Kidney (tissue), 14 donors: ENCODE measurements around the gene CNIH1. TPM values are rescaled to one million over a fixed set of nuclear protein-coding genes. Genes with fewer than 3 reads are reported as not detected.
A peak's percentile ranks its signal among the peaks of the same experiment; 100 is the strongest.

ENCODE experiments used
- DNase-seq, 5 donors: peaks; one replicate each; pipeline ENCODE4 v3.0.0-alpha.2; 2013 to 2020
- FAIRE-seq: peaks from 2 replicates; lab custom pipeline; 2012; peaks lifted over from hg19 to GRCh38; lab: Jason Lieb, UNC
- H3K27ac ChIP-seq, 2 donors: one replicate each; pipeline ENCODE4 v1.7.0; 2013; ENCODE audit warnings: low read depth in 2 of 2, low read length in 2 of 2, inconsistent platforms in 1 of 2
- H3K27me3 ChIP-seq: one replicate; pipeline ENCODE4 v1.7.1; 2013; ENCODE audit warnings: low read length, inconsistent platforms; ENCODE audit not compliant: control insufficient read depth, insufficient read depth
- H3K36me3 ChIP-seq, 3 donors: one replicate each; pipeline versions ENCODE4 v1.7.0 to v1.7.1; 2013; ENCODE audit warnings: low read length in 3 of 3, control low read depth in 1 of 3, inconsistent platforms in 1 of 3; ENCODE audit not compliant: insufficient read depth in 3 of 3, control insufficient read depth in 2 of 3
- H3K4me1 ChIP-seq, 3 donors: one replicate each; pipeline versions ENCODE4 v1.7.0 to v1.7.1; 2013; ENCODE audit warnings: low read length in 3 of 3, inconsistent platforms in 1 of 3, low read depth in 1 of 3; ENCODE audit not compliant: control insufficient read depth in 2 of 3, insufficient read depth in 2 of 3
- H3K4me3 ChIP-seq, 3 donors: one replicate each; pipeline versions ENCODE4 v1.7.0 to v1.8.1; 2013; ENCODE audit warnings: low read length in 3 of 3, control low read depth in 1 of 3, inconsistent platforms in 1 of 3
- H3K9ac ChIP-seq, 3 donors: one replicate each; pipeline versions ENCODE4 v1.7.0 to v1.7.1; 2013; ENCODE audit warnings: low read length in 3 of 3, control low read depth in 1 of 3, inconsistent platforms in 1 of 3
- H3K9me3 ChIP-seq, 3 donors: one replicate each; pipeline versions ENCODE4 v1.7.0 to v1.7.1; 2013; ENCODE audit warnings: low read length in 3 of 3, control low read depth in 1 of 3, inconsistent platforms in 1 of 3; ENCODE audit not compliant: control insufficient read depth in 2 of 3, insufficient read depth in 1 of 3
- intact Hi-C: fragments of 100-400 bp; cut with DNase I; formaldehyde crosslinking; loops from one replicate; pipeline ENCODE4 v1.11.1; 2022
- polyA plus RNA-seq: library from polyadenylated mRNA; stranded (reverse); fragments of 350-450 nt; fragmentation: Illumina TruSeq; extraction: RNeasy Lipid Tissue Mini Kit (QIAGEN cat#74804); gene quantifications from one replicate; pipeline ENCODE4 v1.2.3, GENCODE V29; 2014; ENCODE audit warnings: low read depth, low replicate concordance; ENCODE audit not compliant: insufficient read depth
- total RNA-seq: library from RNA; stranded (reverse); fragmentation: NEBNext Ultra II Directional; extraction: Animal tissue kit (Norgen Biotek cat#: 25700); gene quantifications from one replicate; pipeline ENCODE4 v1.2.1, GENCODE V29; 2021
- TF ChIP-seq, protein P1 (sequence below): IDR thresholded peaks from 3 replicates; pipeline ENCODE4 v1.5.1; 2012; ENCODE audit warnings: mild to moderate bottlenecking, moderate library complexity, borderline replicate concordance; ENCODE audit not compliant: insufficient read depth; ENCODE audit errors: extremely low read depth
- donor health status: control.
- donor health status: control.
- donor health status: control.
- donor health status: control.
- donor health status: control.
- donor health status: DM: yes; HTN: yes; CAD: no.
- donor health status: Normal renal cell carcinoma (clear cell type).

Gene CNIH1
- total and polyA plus RNA-seq, 2 donors from 2014 or later = 64.8 to 78.3 TPM

DNA sequence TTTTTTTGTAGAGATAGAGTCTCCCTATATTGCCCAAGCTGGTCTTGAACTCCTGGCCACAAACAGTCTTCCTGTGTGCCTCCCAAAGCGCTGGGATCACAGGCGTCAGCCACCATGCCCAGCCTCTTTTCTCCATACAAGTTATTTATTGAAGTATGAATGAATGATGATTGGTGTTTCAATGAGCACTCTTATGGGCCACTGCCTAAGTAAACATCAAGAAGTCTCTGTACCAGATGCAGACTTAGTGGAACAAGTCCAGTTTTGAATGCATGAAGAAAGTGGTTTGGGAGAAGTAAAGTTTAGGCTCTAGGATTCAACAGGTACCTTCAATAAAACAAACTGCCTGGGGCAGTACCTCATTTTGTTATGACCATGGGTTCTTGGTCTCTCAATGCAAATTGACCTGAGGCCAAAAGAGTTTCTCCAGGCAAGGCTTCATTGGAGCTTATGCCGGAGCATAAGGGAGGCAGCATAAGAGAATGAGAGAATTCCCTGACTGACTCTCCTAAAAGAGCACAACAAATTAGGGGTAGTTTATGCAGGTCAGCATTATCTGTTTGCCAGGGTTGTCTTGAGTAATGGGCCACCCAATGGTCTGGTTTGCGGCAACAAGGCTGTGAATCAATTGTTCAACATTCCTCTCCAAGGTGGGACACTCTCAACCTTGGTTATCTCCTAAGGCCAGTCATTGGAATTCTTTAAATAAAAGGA is 48.7 kb upstream of the CNIH1 start:
- no peak overlapping the region for H3K9ac ChIP-seq
- DNase-seq (no peak), FAIRE-seq (no peak)
- H3K4me3 ChIP-seq = peak overlapping the region in 2 of 3 donors; percentile 84 to 93
- TF ChIP-seq, protein P1, sequence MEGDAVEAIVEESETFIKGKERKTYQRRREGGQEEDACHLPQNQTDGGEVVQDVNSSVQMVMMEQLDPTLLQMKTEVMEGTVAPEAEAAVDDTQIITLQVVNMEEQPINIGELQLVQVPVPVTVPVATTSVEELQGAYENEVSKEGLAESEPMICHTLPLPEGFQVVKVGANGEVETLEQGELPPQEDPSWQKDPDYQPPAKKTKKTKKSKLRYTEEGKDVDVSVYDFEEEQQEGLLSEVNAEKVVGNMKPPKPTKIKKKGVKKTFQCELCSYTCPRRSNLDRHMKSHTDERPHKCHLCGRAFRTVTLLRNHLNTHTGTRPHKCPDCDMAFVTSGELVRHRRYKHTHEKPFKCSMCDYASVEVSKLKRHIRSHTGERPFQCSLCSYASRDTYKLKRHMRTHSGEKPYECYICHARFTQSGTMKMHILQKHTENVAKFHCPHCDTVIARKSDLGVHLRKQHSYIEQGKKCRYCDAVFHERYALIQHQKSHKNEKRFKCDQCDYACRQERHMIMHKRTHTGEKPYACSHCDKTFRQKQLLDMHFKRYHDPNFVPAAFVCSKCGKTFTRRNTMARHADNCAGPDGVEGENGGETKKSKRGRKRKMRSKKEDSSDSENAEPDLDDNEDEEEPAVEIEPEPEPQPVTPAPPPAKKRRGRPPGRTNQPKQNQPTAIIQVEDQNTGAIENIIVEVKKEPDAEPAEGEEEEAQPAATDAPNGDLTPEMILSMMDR = no peak
- H3K36me3 ChIP-seq = no peaks in the 10 kb centered on the region
- H3K4me1 ChIP-seq = peaks cover 0 to 12% (median 7%) of the 10 kb centered on the region in 3 donors
- H3K27ac ChIP-seq = peak overlapping the region in 1 of 2 donors; percentile 88
- no peaks in the 10 kb centered on the region for H3K27me3 ChIP-seq
- no peaks in the 10 kb centered on the region for H3K9me3 ChIP-seq
- intact Hi-C loops = no loop called here

DNA sequence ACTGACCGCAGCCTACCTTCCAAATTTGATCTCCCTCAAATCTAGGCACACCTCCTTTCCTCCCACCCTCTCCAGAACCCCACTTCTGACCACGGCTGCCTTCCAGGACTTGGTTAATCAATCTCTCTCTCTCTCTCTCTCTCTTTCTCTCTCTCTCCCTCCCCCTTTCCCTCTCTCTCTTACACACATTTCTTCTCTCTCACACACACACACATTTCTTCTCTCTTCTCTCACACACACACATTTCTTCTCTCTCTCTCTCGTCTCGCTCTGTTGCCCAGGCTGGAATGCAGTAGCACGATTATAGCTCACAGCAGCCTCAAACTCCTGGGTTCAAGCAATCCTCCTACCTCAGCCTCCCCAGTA is 48.1 kb upstream of the CNIH1 start:
- Histone ChIP-seq H3K4me1 (peaks cover 0 to 12% (median 7%) of the 10 kb centered on the region in 3 donors), H3K4me3 (peak overlapping the region; percentile 84 to 93 (median 87)), H3K9me3 (no peaks in the 10 kb centered on the region), H3K27me3 (no peaks in the 10 kb centered on the region), H3K9ac (peak overlapping the region; percentile 53 to 88 (median 67)), H3K27ac (peak overlapping the region; percentile 72 to 88), H3K36me3 (no peaks in the 10 kb centered on the region)
- FAIRE-seq (no peak), DNase-seq (no peak)
- intact Hi-C loops = no loop called here
- TF ChIP-seq, protein P1 = no peak

DNA sequence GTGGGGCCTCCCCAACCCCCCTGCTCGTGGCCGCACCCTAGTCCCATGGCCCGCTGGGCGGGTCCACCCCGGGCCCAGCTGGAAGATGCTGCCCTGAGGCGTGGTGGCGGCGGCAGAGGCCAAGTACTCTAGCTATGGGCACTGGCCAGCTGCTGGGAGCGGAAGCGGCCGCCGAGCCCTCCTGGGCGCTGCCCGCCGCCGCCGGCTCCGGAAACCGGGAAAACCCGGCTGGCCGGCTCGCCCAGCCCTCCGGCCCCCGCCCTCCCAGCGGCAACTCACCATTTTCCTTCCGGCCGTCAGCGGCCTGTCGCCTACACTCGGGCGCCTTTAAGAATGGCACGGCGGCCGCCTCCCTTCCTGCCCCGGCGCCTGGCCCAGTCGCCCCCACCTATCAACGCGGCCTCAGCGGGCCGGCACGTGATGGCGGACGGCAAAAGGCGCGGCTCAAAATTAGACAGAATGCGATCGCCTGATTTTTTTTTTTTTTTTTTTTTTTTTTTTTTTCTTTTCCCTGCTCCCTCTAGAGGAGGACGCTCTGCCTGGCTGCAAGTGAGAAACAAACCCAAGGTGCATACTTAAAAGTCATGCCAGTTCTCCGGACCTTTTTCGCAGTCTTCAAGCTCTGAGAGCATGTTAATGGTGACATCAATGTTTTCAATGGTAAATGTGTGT is 47.6 kb upstream of the CNIH1 start, which contains the start of gene GMFB:
Gene GMFB, minus strand, starts transcription at position 335 of the 672 bp plus-strand sequence. Its CDS starts 53 bp downstream, at position 282.
- FAIRE-seq (peak; percentile 54), DNase-seq (peak; percentile 93 to 98 (median 95))
- Histone ChIP-seq H3K4me3 (peak within 1 kb of the TSS; percentile 87 to 93 (median 92)), H3K9me3 (no peaks in the 10 kb centered on the region), H3K36me3 (no peaks in the 10 kb centered on the region), H3K27ac (peak within 1 kb of the TSS; percentile 88 to 91), H3K4me1 (peaks cover 0 to 12% (median 7%) of the 10 kb centered on the region in 3 donors), H3K27me3 (no peaks in the 10 kb centered on the region), H3K9ac (peak within 1 kb of the TSS; percentile 86 to 93 (median 88))
- intact Hi-C loops = no loop called here
- TF ChIP-seq, protein P1 = peak; percentile 30
